IMR-90 (cell line): ENCODE data around the gene BTBD2. TPM values are rescaled to one million over a fixed set of nuclear protein-coding genes. Genes with fewer than 3 reads are reported as not detected.
A peak's percentile ranks its signal among the peaks of the same experiment; 100 is the strongest.

Experiments
- ATAC-seq: fragments of 200-7000 bp; cut with Tn5 transposase; 2 replicates; pipeline ENCODE4 v1.9.1; 2020; ENCODE audit warnings: low read depth, mild to moderate bottlenecking, moderate library complexity
- BruUV-seq: library from RNA; stranded (reverse); fragments of 400-500 nt; replicated peaks from 2 replicates; lab custom pipeline; 2021; lab: Mats Ljungman, UMichigan
- CTCF ChIA-PET: fragments of 300-600 bp; formaldehyde crosslinking; extraction: SDS; loops from one replicate; lab custom pipeline; 2021; ENCODE audit warnings: antibody characterized with exemption; lab: Yijun Ruan, JAX
- POLR2A ChIA-PET: fragments of 300-600 bp; sonication (Branson Sonifier 250); formaldehyde crosslinking; loops from one replicate; lab custom pipeline; 2022; ENCODE audit warnings: antibody characterized with exemption; ENCODE audit not compliant: unreplicated experiment; lab: Charles Lee
- DNase-seq: peaks from one replicate; pipeline ENCODE4 v3.0.0; 2013
- H2AFZ ChIP-seq: replicated peaks from 2 replicates; pipeline ENCODE3; 2013; ENCODE audit warnings: low read length, mild to moderate bottlenecking; ENCODE audit not compliant: poor library complexity
- H2AK5ac ChIP-seq: 2 replicates; pipeline ENCODE4 v1.6.1; 2013; ENCODE audit warnings: low read depth, low read length, inconsistent platforms
- H2AK9ac ChIP-seq: replicated peaks from 2 replicates; pipeline ENCODE3; 2013; ENCODE audit warnings: mild to moderate bottlenecking, low read depth, low read length, moderate library complexity; ENCODE audit not compliant: poor library complexity
- H2BK120ac ChIP-seq: 2 replicates; pipeline ENCODE4 v1.6.1; 2013; ENCODE audit warnings: low read depth, low read length, inconsistent platforms
- H2BK15ac ChIP-seq: 3 replicates; pipeline ENCODE4 v1.6.1; 2013; ENCODE audit warnings: low read depth, low read length, inconsistent platforms
- H2BK20ac ChIP-seq: 2 replicates; pipeline ENCODE4 v1.6.1; 2013; ENCODE audit warnings: low read depth, mild to moderate bottlenecking, inconsistent platforms, low read length, moderate library complexity
- H2BK5ac ChIP-seq: 2 replicates; pipeline ENCODE4 v1.6.1; 2013; ENCODE audit warnings: mild to moderate bottlenecking, low read depth, low read length, inconsistent platforms; ENCODE audit not compliant: poor library complexity, severe bottlenecking
- H3K14ac ChIP-seq: replicated peaks from 2 replicates; pipeline ENCODE4 v1.6.1; 2013; ENCODE audit warnings: low read depth, low read length, inconsistent platforms
- H3K18ac ChIP-seq: 2 replicates; pipeline ENCODE4 v1.6.1; 2013; ENCODE audit warnings: low read depth, low read length, control low read depth
- H3K23ac ChIP-seq: 2 replicates; pipeline ENCODE4 v1.6.1; 2013; ENCODE audit warnings: low read depth, low read length, inconsistent platforms
- H3K27ac ChIP-seq: 2 replicates; pipeline ENCODE4 v1.5.1; 2013; ENCODE audit warnings: mild to moderate bottlenecking, control low read depth, low read length; ENCODE audit not compliant: insufficient read depth
- H3K27me3 ChIP-seq: 2 replicates; pipeline ENCODE4 v1.6.1; 2013; ENCODE audit warnings: low read length; ENCODE audit not compliant: control insufficient read depth, insufficient read depth
- H3K36me3 ChIP-seq: 2 replicates; pipeline ENCODE4 v1.6.1; 2013; ENCODE audit warnings: low read length, mixed read lengths; ENCODE audit not compliant: control insufficient read depth, insufficient read depth
- H3K4ac ChIP-seq: 2 replicates; pipeline ENCODE4 v1.6.1; 2013; ENCODE audit warnings: low read depth, low read length, inconsistent platforms
- H3K4me1 ChIP-seq: 2 replicates; pipeline ENCODE4 v1.6.1; 2013; ENCODE audit warnings: low read length, mixed read lengths; ENCODE audit not compliant: control insufficient read depth, insufficient read depth
- H3K4me2 ChIP-seq: 2 replicates; pipeline ENCODE4 v1.6.1; 2013; ENCODE audit warnings: low read depth, mild to moderate bottlenecking, control low read depth, low read length, moderate library complexity
- H3K4me3 ChIP-seq: 2 replicates; pipeline ENCODE4 v1.5.1; 2013; ENCODE audit warnings: low read depth, mild to moderate bottlenecking, control low read depth, low read length, moderate library complexity; ENCODE audit not compliant: insufficient read depth
- H3K56ac ChIP-seq: 2 replicates; pipeline ENCODE4 v1.6.1; 2013; ENCODE audit warnings: low read length, inconsistent platforms; ENCODE audit not compliant: insufficient read depth; ENCODE audit errors: extremely low read depth
- H3K79me1 ChIP-seq, 2 experiments: 2 replicates each; pipeline ENCODE4 v1.6.1; 2013; ENCODE audit warnings: low read length in 2 of 2, inconsistent platforms in 1 of 2, low read depth in 1 of 2
- H3K9ac ChIP-seq: 2 replicates; pipeline ENCODE4 v1.6.1; 2013; ENCODE audit warnings: low read depth, low read length, control low read depth
- H3K9me1 ChIP-seq: 2 replicates; pipeline ENCODE4 v1.6.1; 2013; ENCODE audit warnings: low read length, inconsistent platforms; ENCODE audit not compliant: insufficient read depth
- H3K9me3 ChIP-seq: 2 replicates; pipeline ENCODE4 v1.6.1; 2013; ENCODE audit warnings: low read length; ENCODE audit not compliant: control insufficient read depth, insufficient read depth
- H4K20me1 ChIP-seq: 2 replicates; pipeline ENCODE4 v1.6.1; 2013; ENCODE audit warnings: low read length, inconsistent platforms; ENCODE audit not compliant: insufficient read depth
- H4K5ac ChIP-seq: 2 replicates; pipeline ENCODE4 v1.6.1; 2013; ENCODE audit warnings: mild to moderate bottlenecking, low read depth, low read length, control low read depth
- H4K8ac ChIP-seq, 2 experiments: 2 replicates each; pipeline ENCODE4 v1.6.1; 2013; ENCODE audit warnings: low read depth in 2 of 2, low read length in 2 of 2, control low read depth in 1 of 2, inconsistent platforms in 1 of 2
- H4K91ac ChIP-seq: 2 replicates; pipeline ENCODE4 v1.6.1; 2013; ENCODE audit warnings: low read depth, low read length, inconsistent platforms; ENCODE audit not compliant: insufficient read depth
- BHLHE40 ChIP-seq: fragments of 150-350 bp; IDR thresholded peaks from 2 replicates; pipeline ENCODE4 v1.6.1; 2016; ENCODE audit warnings: mild to moderate bottlenecking, low read depth, low read length
- CEBPB ChIP-seq: IDR thresholded peaks from 2 replicates; pipeline ENCODE4 v1.6.1; 2012; ENCODE audit warnings: low read depth, low read length, improper control_type of control experiment
- CHD1 ChIP-seq: IDR thresholded peaks from 2 replicates; pipeline ENCODE4 v1.6.1; 2012; ENCODE audit warnings: low read depth, low read length, improper control_type of control experiment
- ELK1 ChIP-seq: fragments of 150-350 bp; IDR thresholded peaks from 2 replicates; pipeline ENCODE4 v1.6.1; 2016; ENCODE audit warnings: low read depth, mild to moderate bottlenecking, low read length, moderate library complexity, borderline replicate concordance
- MAFK ChIP-seq: IDR thresholded peaks from 2 replicates; pipeline ENCODE4 v1.6.1; 2012; ENCODE audit warnings: low read depth, low read length, improper control_type of control experiment
- MXI1 ChIP-seq: IDR thresholded peaks from 2 replicates; pipeline ENCODE4 v1.6.1; 2012; ENCODE audit warnings: low read depth, mild to moderate bottlenecking, low read length, moderate library complexity, borderline replicate concordance
- RFX5 ChIP-seq: IDR thresholded peaks from 2 replicates; pipeline ENCODE4 v1.8.0; 2012; ENCODE audit warnings: low read depth, mild to moderate bottlenecking, low read length, moderate library complexity
- SMC3 ChIP-seq: fragments of 150-350 bp; IDR thresholded peaks from 2 replicates; pipeline ENCODE4 v1.6.1; 2016; ENCODE audit warnings: low read depth, mild to moderate bottlenecking, antibody characterized with exemption, low read length, moderate library complexity
- USF2 ChIP-seq: fragments of 150-350 bp; IDR thresholded peaks from 2 replicates; pipeline ENCODE4 v1.6.1; 2017; ENCODE audit warnings: mild to moderate bottlenecking, antibody characterized with exemption, low read length, low read depth
- WGBS, 2 experiments: methylation state at CpG; one replicate each; pipeline versions ENCODE4 v1.1.5 to v1.1.7; 2013; ENCODE audit warnings: missing lambda C conversion rate in 2 of 2; ENCODE audit not compliant: insufficient read length in 1 of 2; ENCODE audit errors: extremely low coverage in 2 of 2; 5-methylcytosine and 5-hydroxymethylcytosine counted together
- dilution Hi-C: fragments of 300-500 bp; cut with HindIII; formaldehyde crosslinking; loops from one replicate; pipeline ENCODE4 v1.14.3; 2018; ENCODE audit warnings: low sequenced_read_pairs; ENCODE audit not compliant: unreplicated experiment
- in situ Hi-C: fragments of 300-500 bp; cut with MboI; formaldehyde crosslinking; loops from 3 replicates; pipeline ENCODE4 v1.14.3; 2019; ENCODE audit warnings: low sequenced_read_pairs, inconsistent platforms, mixed read lengths
- intact Hi-C: fragments of 100-400 bp; cut with micrococcal nuclease; formaldehyde crosslinking; loops from 2 replicates; pipeline ENCODE4 v1.10.0; 2022
- polyA plus RNA-seq, 3 experiments: library from polyadenylated mRNA; depleted of rRNA; stranded (reverse); fragments of >200 nt; gene quantifications; 2 replicates each; pipeline ENCODE4 v1.2.3, GENCODE V29; 2012; ENCODE audit warnings: low replicate concordance in 1 of 3
- total RNA-seq: library from RNA; depleted of rRNA; stranded (reverse); fragments of >200 nt; gene quantifications from 2 replicates; pipeline ENCODE4 v1.2.3, GENCODE V29; 2012

The BTBD2 gene
- total and polyA plus RNA-seq, 2 of the 4 experiments (the other 2 are of a cell fraction) = 24.4 to 65.7 TPM

GRCh38 chr19:2032296-2032941 lies 16.9 kb upstream of the BTBD2 start:
- intact Hi-C loops = no loop called here
- no peaks in the 10 kb centered on the region for H3K36me3 ChIP-seq
- H4K20me1 ChIP-seq = no peaks in the 10 kb centered on the region; the same call in 1 of the 2 replicates
- dilution Hi-C loops = no loop called here
- H2BK20ac ChIP-seq = peak overlapping the region; percentile 67; the same call in 1 of the 2 replicates
- peak overlapping the region; percentile 36 for H3K18ac ChIP-seq
- peak overlapping the region; percentile 59; the same call in 1 of the 2 replicates for H2AK5ac ChIP-seq
- peak overlapping the region; percentile 94 for H2AFZ ChIP-seq
- H3K79me1 ChIP-seq = no peaks in the 10 kb centered on the region
- peak overlapping the region; percentile 44; the same call in 1 of the 2 replicates for H3K9ac ChIP-seq
- POLR2A ChIA-PET = no interaction called here
- H3K14ac ChIP-seq = peak overlapping the region; percentile 78
- H3K4ac ChIP-seq = peak overlapping the region; percentile 80
- no peak overlapping the region for H3K4me3 ChIP-seq
- peak overlapping the region; percentile 68 for H3K27ac ChIP-seq
- in situ Hi-C loops = no loop called here
- H2BK5ac ChIP-seq = peak overlapping the region; percentile 72
- WGBS, 2 experiments = 19% methylated on average over 12 of the region's 19 CpGs; no CpG with 5 or more reads in 1 of the 2 experiments
- peak overlapping the region; percentile 63 to 72 for H4K8ac ChIP-seq
- peak overlapping the region; percentile 38; the same call in 1 of the 2 replicates for H4K5ac ChIP-seq
- peaks cover 7% of the 10 kb centered on the region for H3K9me3 ChIP-seq
- peak overlapping the region; percentile 96 for H2AK9ac ChIP-seq
- peak; percentile 65 for DNase-seq
- CTCF ChIA-PET = no interaction called here
- H3K4me1 ChIP-seq = peaks cover 11% of the 10 kb centered on the region
- ATAC-seq = peak; percentile 87
- no TSS peak for BruUV-seq
- peak overlapping the region; percentile 78; the same call in 1 of the 3 replicates for H2BK15ac ChIP-seq
- TF ChIP-seq CHD1 (no peak), MAFK (no peak), RFX5 (no peak), BHLHE40 (no peak), ELK1 (no peak), CEBPB (no peak), SMC3 (no peak), MXI1 (no peak), USF2 (no peak)
- H3K4me2 ChIP-seq = peak overlapping the region; percentile 42
- peak overlapping the region; percentile 75 for H2BK120ac ChIP-seq
- H4K91ac ChIP-seq = no peak overlapping the region
- H3K23ac ChIP-seq = peak overlapping the region; percentile 82; the same call in 1 of the 2 replicates
- H3K9me1 ChIP-seq = no peaks in the 10 kb centered on the region
- H3K56ac ChIP-seq = no peak overlapping the region
- no peaks in the 10 kb centered on the region for H3K27me3 ChIP-seq
